ENCODE results near the gene NTF3. TPM values are rescaled to one million over a fixed set of nuclear protein-coding genes. Genes with fewer than 3 reads are reported as not detected.

Gene NTF3
- total RNA-seq, 1 experiment from 2014 or later: not detected

- Histone ChIP-seq H3K9me3 (ENCODE audit: control insufficient read depth, insufficient read depth, low read depth, low read length) (no peaks in the 10 kb centered on the region), H3K27ac (ENCODE audit: low read length) (no peak overlapping the region), H3K27me3 (ENCODE audit: control insufficient read depth, insufficient read depth, low read length) (no peaks in the 10 kb centered on the region; the same call in 1 of the 2 replicates), H3K4me1 (ENCODE audit: control insufficient read depth, insufficient read depth, low read length) (no peaks in the 10 kb centered on the region; the same call in 1 of the 2 replicates), H3K36me3 (ENCODE audit: control insufficient read depth, insufficient read depth, low read length) (no peaks in the 10 kb centered on the region), H3K4me3 (ENCODE audit: low read depth in 2 of 2, low read length in 2 of 2) (no peak overlapping the region)
- in situ Hi-C loops (cut with HindIII; ENCODE audit: low pct_unique_long_range_greater_than_20kb, low sequenced_read_pairs): no loop called here
- ChIA-PET CTCF (no interaction called here), POLR2A (no interaction called here)
- DNase-seq (ENCODE audit: low read depth, low spot score): no peak
- intact Hi-C loops (cut with micrococcal nuclease; ENCODE audit: unreplicated experiment): no loop called here
- no peak for ATAC-seq
- BruUV-seq (replicated peaks): no TSS peak
- TF ChIP-seq, protein P1, sequence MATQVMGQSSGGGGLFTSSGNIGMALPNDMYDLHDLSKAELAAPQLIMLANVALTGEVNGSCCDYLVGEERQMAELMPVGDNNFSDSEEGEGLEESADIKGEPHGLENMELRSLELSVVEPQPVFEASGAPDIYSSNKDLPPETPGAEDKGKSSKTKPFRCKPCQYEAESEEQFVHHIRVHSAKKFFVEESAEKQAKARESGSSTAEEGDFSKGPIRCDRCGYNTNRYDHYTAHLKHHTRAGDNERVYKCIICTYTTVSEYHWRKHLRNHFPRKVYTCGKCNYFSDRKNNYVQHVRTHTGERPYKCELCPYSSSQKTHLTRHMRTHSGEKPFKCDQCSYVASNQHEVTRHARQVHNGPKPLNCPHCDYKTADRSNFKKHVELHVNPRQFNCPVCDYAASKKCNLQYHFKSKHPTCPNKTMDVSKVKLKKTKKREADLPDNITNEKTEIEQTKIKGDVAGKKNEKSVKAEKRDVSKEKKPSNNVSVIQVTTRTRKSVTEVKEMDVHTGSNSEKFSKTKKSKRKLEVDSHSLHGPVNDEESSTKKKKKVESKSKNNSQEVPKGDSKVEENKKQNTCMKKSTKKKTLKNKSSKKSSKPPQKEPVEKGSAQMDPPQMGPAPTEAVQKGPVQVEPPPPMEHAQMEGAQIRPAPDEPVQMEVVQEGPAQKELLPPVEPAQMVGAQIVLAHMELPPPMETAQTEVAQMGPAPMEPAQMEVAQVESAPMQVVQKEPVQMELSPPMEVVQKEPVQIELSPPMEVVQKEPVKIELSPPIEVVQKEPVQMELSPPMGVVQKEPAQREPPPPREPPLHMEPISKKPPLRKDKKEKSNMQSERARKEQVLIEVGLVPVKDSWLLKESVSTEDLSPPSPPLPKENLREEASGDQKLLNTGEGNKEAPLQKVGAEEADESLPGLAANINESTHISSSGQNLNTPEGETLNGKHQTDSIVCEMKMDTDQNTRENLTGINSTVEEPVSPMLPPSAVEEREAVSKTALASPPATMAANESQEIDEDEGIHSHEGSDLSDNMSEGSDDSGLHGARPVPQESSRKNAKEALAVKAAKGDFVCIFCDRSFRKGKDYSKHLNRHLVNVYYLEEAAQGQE (IDR thresholded peaks at IDR 0.05; ENCODE audit: insufficient read depth in 1 of 2, low read depth in 2 of 2, low read length in 1 of 2): no peak
- TF ChIP-seq CTCF (IDR thresholded peaks at IDR 0.05): no peak
- TF ChIP-seq SIN3A (IDR thresholded peaks at IDR 0.05; ENCODE audit: borderline replicate concordance, insufficient read depth, low read depth, low read length): no peak
Observed at GRCh38 chr12:5429741-5430557, 2.0 kb upstream of the NTF3 start.

- no peaks in the 10 kb centered on the region for H3K36me3 ChIP-seq (ENCODE audit: control insufficient read depth, insufficient read depth, low read length)
- BruUV-seq (replicated peaks): no TSS peak
- POLR2A ChIA-PET: no interaction called here
- in situ Hi-C loops (cut with HindIII; ENCODE audit: low pct_unique_long_range_greater_than_20kb, low sequenced_read_pairs) (no loop called here), intact Hi-C loops (cut with micrococcal nuclease; ENCODE audit: unreplicated experiment) (no loop called here)
- H3K27ac ChIP-seq (ENCODE audit: low read length): no peak overlapping the region
- no peaks in the 10 kb centered on the region for H3K9me3 ChIP-seq (ENCODE audit: control insufficient read depth, insufficient read depth, low read depth, low read length)
- ATAC-seq (no peak), DNase-seq (ENCODE audit: low read depth, low spot score) (no peak)
- H3K27me3 ChIP-seq (ENCODE audit: control insufficient read depth, insufficient read depth, low read length): no peaks in the 10 kb centered on the region; the same call in 1 of the 2 replicates
- no peaks in the 10 kb centered on the region; the same call in 1 of the 2 replicates for H3K4me1 ChIP-seq (ENCODE audit: control insufficient read depth, insufficient read depth, low read length)
- no peak overlapping the region for H3K4me3 ChIP-seq (ENCODE audit: low read depth in 2 of 2, low read length in 2 of 2)
- no peak for TF ChIP-seq SIN3A (IDR thresholded peaks at IDR 0.05; ENCODE audit: borderline replicate concordance, insufficient read depth, low read depth, low read length)
- TF ChIP-seq, protein P1 (IDR thresholded peaks at IDR 0.05; ENCODE audit: insufficient read depth in 1 of 2, low read depth in 2 of 2, low read length in 1 of 2): no peak
- no peak for TF ChIP-seq CTCF (IDR thresholded peaks at IDR 0.05)
- TF ChIP-seq TCF7L2 (IDR thresholded peaks at IDR 0.05; ENCODE audit: low read depth, low read length): no peak
- TF ChIP-seq POLR2AphosphoS5 (IDR thresholded peaks at IDR 0.05; ENCODE audit: low read depth, low read length): no peak
- CTCF ChIA-PET: no interaction called here
Observed at GRCh38 chr12:5430641-5431603, 986 bp upstream of the NTF3 start.

Measured in Panc1 (cell line).